H9 (cell line): ENCODE results near the gene UMPS. TPM values are rescaled to one million over a fixed set of nuclear protein-coding genes. Genes with fewer than 3 reads are reported as not detected.

Experiments used
- DNase-seq: peaks from one replicate; pipeline ENCODE4 v3.0.0-alpha.2; 2017
- H2AFZ ChIP-seq: one replicate; pipeline ENCODE4 v1.6.1; 2013; ENCODE audit warnings: mild to moderate bottlenecking, low read length, control low read depth, moderate library complexity
- H2AK5ac ChIP-seq: 2 replicates; pipeline ENCODE4 v1.6.1; 2013; ENCODE audit warnings: low read length, control low read depth, mixed read lengths; ENCODE audit not compliant: insufficient read length
- H2BK120ac ChIP-seq: one replicate; pipeline ENCODE4 v1.6.1; 2013; ENCODE audit warnings: low read depth, mild to moderate bottlenecking, low read length, control low read depth, inconsistent platforms; ENCODE audit not compliant: poor library complexity, severe bottlenecking
- H2BK12ac ChIP-seq: 2 replicates; pipeline ENCODE4 v1.6.1; 2013; ENCODE audit warnings: low read length, control low read depth, mixed read lengths, low read depth; ENCODE audit not compliant: insufficient read length
- H2BK15ac ChIP-seq: 2 replicates; pipeline ENCODE4 v1.6.1; 2013; ENCODE audit warnings: low read depth, low read length, control low read depth
- H2BK20ac ChIP-seq: one replicate; pipeline ENCODE4 v1.6.1; 2013; ENCODE audit warnings: low read depth, mild to moderate bottlenecking, low read length, control low read depth, inconsistent platforms; ENCODE audit not compliant: poor library complexity, severe bottlenecking
- H2BK5ac ChIP-seq: 2 replicates; pipeline ENCODE4 v1.6.1; 2013; ENCODE audit warnings: low read length, control low read depth, mixed read lengths; ENCODE audit not compliant: insufficient read length
- H3K14ac ChIP-seq: 2 replicates; pipeline ENCODE4 v1.6.1; 2013; ENCODE audit warnings: low read length, control low read depth; ENCODE audit not compliant: insufficient read depth
- H3K18ac ChIP-seq: 2 replicates; pipeline ENCODE4 v1.6.1; 2013; ENCODE audit warnings: low read depth, mild to moderate bottlenecking, mixed read lengths, low read length, control low read depth; ENCODE audit not compliant: insufficient read length
- H3K23ac ChIP-seq: 2 replicates; pipeline ENCODE4 v1.6.1; 2013; ENCODE audit warnings: low read length, control low read depth, mixed read lengths, low read depth; ENCODE audit not compliant: insufficient read length
- H3K23me2 ChIP-seq: 2 replicates; pipeline ENCODE4 v1.6.1; 2013; ENCODE audit warnings: low read depth, mild to moderate bottlenecking, mixed read lengths, low read length, control low read depth; ENCODE audit not compliant: insufficient read length, poor library complexity, severe bottlenecking
- H3K27ac ChIP-seq: 2 replicates; pipeline ENCODE4 v1.5.1; 2013; ENCODE audit warnings: low read length, control low read depth, mixed read lengths, low read depth; ENCODE audit not compliant: insufficient read length
- H3K27me3 ChIP-seq: 2 replicates; pipeline ENCODE4 v1.6.1; 2013; ENCODE audit warnings: low read length, control low read depth, inconsistent platforms; ENCODE audit not compliant: insufficient read depth
- H3K4ac ChIP-seq: 2 replicates; pipeline ENCODE4 v1.6.1; 2013; ENCODE audit warnings: low read depth, mild to moderate bottlenecking, control low read depth, inconsistent platforms, low read length, moderate library complexity
- H3K4me1 ChIP-seq: 2 replicates; pipeline ENCODE4 v1.6.1; 2013; ENCODE audit warnings: low read length, control low read depth, inconsistent platforms; ENCODE audit not compliant: insufficient read depth
- H3K4me2 ChIP-seq: 2 replicates; pipeline ENCODE4 v1.6.1; 2013; ENCODE audit warnings: low read length, control low read depth, mixed read lengths; ENCODE audit not compliant: insufficient read length, insufficient read depth
- H3K56ac ChIP-seq: 2 replicates; pipeline ENCODE4 v1.6.1; 2013; ENCODE audit warnings: low read depth, mild to moderate bottlenecking, mixed read lengths, low read length, control low read depth; ENCODE audit not compliant: insufficient read length
- H3K79me1 ChIP-seq: 2 replicates; pipeline ENCODE4 v1.6.1; 2013; ENCODE audit warnings: low read depth, mild to moderate bottlenecking, moderate library complexity, low read length, control low read depth, inconsistent platforms; ENCODE audit not compliant: insufficient read depth, poor library complexity, severe bottlenecking
- H3K79me2 ChIP-seq: 2 replicates; pipeline ENCODE4 v1.6.1; 2013; ENCODE audit warnings: low read length, control low read depth, inconsistent platforms; ENCODE audit not compliant: insufficient read depth
- H3K9ac ChIP-seq: 2 replicates; pipeline ENCODE4 v1.6.1; 2013; ENCODE audit warnings: low read length, control low read depth, mixed read lengths; ENCODE audit not compliant: insufficient read length; ENCODE audit errors: extremely low read depth
- H3K9me3 ChIP-seq: one replicate; pipeline ENCODE4 v1.6.1; 2013; ENCODE audit warnings: low read depth, low read length, inconsistent platforms; ENCODE audit not compliant: control insufficient read depth
- H3T11ph ChIP-seq: one replicate; pipeline ENCODE4 v1.6.1; 2013; ENCODE audit warnings: mild to moderate bottlenecking, low read length, control low read depth, inconsistent platforms
- H4K20me1 ChIP-seq: one replicate; pipeline ENCODE4 v1.6.1; 2013; ENCODE audit not compliant: control insufficient read depth, insufficient read length, insufficient read depth
- H4K5ac ChIP-seq: 2 replicates; pipeline ENCODE4 v1.6.1; 2013; ENCODE audit warnings: low read depth, mild to moderate bottlenecking, mixed read lengths, low read length, control low read depth; ENCODE audit not compliant: insufficient read length
- H4K8ac ChIP-seq: replicated peaks from 2 replicates; pipeline ENCODE4 v1.6.1; 2013; ENCODE audit warnings: low read length, control low read depth, mixed read lengths, low read depth; ENCODE audit not compliant: insufficient read length
- H4K91ac ChIP-seq: 2 replicates; pipeline ENCODE4 v1.6.1; 2013; ENCODE audit warnings: low read depth, mild to moderate bottlenecking, moderate library complexity, mixed read lengths, low read length, control low read depth; ENCODE audit not compliant: insufficient read length
- H3K27ac Mint-ChIP-seq, 3 experiments: 2 replicates in 2 of 3; 3 replicates in 1 of 3; pipeline ENCODE4 v1.8.0; 2020 to 2021; ENCODE audit warnings: mixed read lengths in 3 of 3, mild to moderate bottlenecking in 1 of 3, moderate library complexity in 1 of 3
- H3K27me3 Mint-ChIP-seq: 2 replicates; pipeline ENCODE4 v1.8.0; 2021; ENCODE audit warnings: low read depth, mild to moderate bottlenecking, moderate library complexity, mixed read lengths
- H3K36me3 Mint-ChIP-seq, 3 experiments: 2 replicates in 2 of 3; 3 replicates in 1 of 3; pipeline ENCODE4 v1.8.0; 2020 to 2021; ENCODE audit warnings: low read depth in 3 of 3, mixed read lengths in 3 of 3; ENCODE audit not compliant: insufficient read depth in 1 of 3
- H3K4me1 Mint-ChIP-seq, 2 experiments: 2 replicates each; pipeline ENCODE4 v1.8.0; 2020; ENCODE audit warnings: mixed read lengths in 2 of 2
- H3K4me3 Mint-ChIP-seq, 2 experiments: 2 replicates in 1 of 2; 3 replicates in 1 of 2; pipeline ENCODE4 v1.8.0; 2020 to 2021; ENCODE audit warnings: mild to moderate bottlenecking in 2 of 2, mixed read lengths in 2 of 2, moderate library complexity in 1 of 2
- H3K9me3 Mint-ChIP-seq, 2 experiments: 2 replicates in 1 of 2; 3 replicates in 1 of 2; pipeline ENCODE4 v1.8.0; 2020; ENCODE audit warnings: mild to moderate bottlenecking in 2 of 2, mixed read lengths in 2 of 2, moderate library complexity in 1 of 2
- WGBS: extraction: QIAGEN DNeasy Blood & Tissue Kit; methylation state at CpG from one replicate; pipeline ENCODE4 v1.1.7; 2013; ENCODE audit warnings: missing lambda C conversion rate, low lambda C conversion rate, mixed read lengths; ENCODE audit not compliant: insufficient read length; ENCODE audit errors: extremely low coverage; 5-methylcytosine and 5-hydroxymethylcytosine counted together
- total RNA-seq: library from RNA; stranded (reverse); gene quantifications from 2 replicates; pipeline ENCODE4 v1.2.1, GENCODE V29; 2021
- TF ChIP-seq, protein P1 (sequence below): fragments of 200-600 bp; sonication (generic); conservative IDR thresholded peaks from 3 replicates; pipeline ENCODE4 v1.8.0; 2021; ENCODE audit warnings: antibody characterized with exemption, mild to moderate bottlenecking

The UMPS gene
- total RNA-seq, 1 experiment from 2014 or later, result 65.4 TPM

DNA sequence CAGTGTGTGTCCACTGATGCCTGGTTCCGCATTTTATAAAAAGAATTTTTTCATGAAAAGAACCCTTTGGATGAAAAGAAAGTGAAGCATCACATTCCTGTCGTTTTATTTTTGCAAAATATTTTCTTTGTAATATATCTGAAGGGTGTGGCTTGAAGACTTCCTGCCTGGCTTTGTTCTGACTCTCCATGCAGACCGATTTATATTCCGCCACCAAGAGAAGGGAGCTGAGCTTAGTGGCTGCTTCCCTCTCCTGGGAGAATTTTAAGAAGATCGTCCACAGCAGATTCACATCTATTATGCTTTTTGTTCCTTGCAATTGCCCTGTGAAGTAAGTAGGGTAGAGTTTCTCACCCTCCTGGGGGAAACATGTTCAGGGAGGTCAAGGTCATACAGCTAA lies 45.2 kb upstream of the UMPS start:
- no peak overlapping the region for H4K8ac ChIP-seq
- TF ChIP-seq, protein P1, sequence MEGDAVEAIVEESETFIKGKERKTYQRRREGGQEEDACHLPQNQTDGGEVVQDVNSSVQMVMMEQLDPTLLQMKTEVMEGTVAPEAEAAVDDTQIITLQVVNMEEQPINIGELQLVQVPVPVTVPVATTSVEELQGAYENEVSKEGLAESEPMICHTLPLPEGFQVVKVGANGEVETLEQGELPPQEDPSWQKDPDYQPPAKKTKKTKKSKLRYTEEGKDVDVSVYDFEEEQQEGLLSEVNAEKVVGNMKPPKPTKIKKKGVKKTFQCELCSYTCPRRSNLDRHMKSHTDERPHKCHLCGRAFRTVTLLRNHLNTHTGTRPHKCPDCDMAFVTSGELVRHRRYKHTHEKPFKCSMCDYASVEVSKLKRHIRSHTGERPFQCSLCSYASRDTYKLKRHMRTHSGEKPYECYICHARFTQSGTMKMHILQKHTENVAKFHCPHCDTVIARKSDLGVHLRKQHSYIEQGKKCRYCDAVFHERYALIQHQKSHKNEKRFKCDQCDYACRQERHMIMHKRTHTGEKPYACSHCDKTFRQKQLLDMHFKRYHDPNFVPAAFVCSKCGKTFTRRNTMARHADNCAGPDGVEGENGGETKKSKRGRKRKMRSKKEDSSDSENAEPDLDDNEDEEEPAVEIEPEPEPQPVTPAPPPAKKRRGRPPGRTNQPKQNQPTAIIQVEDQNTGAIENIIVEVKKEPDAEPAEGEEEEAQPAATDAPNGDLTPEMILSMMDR, result no peak
- no peaks in the 10 kb centered on the region for H3K36me3 Mint-ChIP-seq
- H2BK15ac ChIP-seq, result no peak overlapping the region
- no peak overlapping the region for H3K27ac Mint-ChIP-seq
- no peaks in the 10 kb centered on the region for H3K79me1 ChIP-seq
- DNase-seq, result no peak
- no peak overlapping the region for H3K23ac ChIP-seq
- no peak overlapping the region for H3K4me2 ChIP-seq
- no peak overlapping the region for H3K4ac ChIP-seq
- H2BK5ac ChIP-seq, result no peak overlapping the region
- H2BK12ac ChIP-seq, result no peak overlapping the region
- H2AFZ ChIP-seq, result no peak overlapping the region
- H2AK5ac ChIP-seq, result no peak overlapping the region
- H2BK20ac ChIP-seq, result no peak overlapping the region
- no peaks in the 10 kb centered on the region for H4K20me1 ChIP-seq
- H2BK120ac ChIP-seq, result no peak overlapping the region
- WGBS, result no CpG with 5 or more reads among the region's 5 CpGs
- H3K18ac ChIP-seq, result no peak overlapping the region
- H3K4me1 Mint-ChIP-seq, result peaks cover 0 to 12% of the 10 kb centered on the region in 2 experiments; a peak in 2 of 4 replicates
- no peaks in the 10 kb centered on the region for H3K23me2 ChIP-seq
- H3K27ac ChIP-seq, result no peak overlapping the region
- no peak overlapping the region for H3K9ac ChIP-seq
- no peaks in the 10 kb centered on the region for H3K27me3 ChIP-seq
- H4K5ac ChIP-seq, result no peak overlapping the region
- no peak overlapping the region for H3K4me3 Mint-ChIP-seq
- H3K79me2 ChIP-seq, result no peaks in the 10 kb centered on the region
- no peak overlapping the region for H3K14ac ChIP-seq
- H3K4me1 ChIP-seq, result no peaks in the 10 kb centered on the region; the same call in 1 of the 2 replicates
- H3K27me3 Mint-ChIP-seq, result no peaks in the 10 kb centered on the region; the same call in 1 of the 2 replicates
- no peak overlapping the region for H3T11ph ChIP-seq
- H3K9me3 ChIP-seq, result no peaks in the 10 kb centered on the region
- no peak overlapping the region for H3K56ac ChIP-seq
- no peak overlapping the region for H4K91ac ChIP-seq
- H3K9me3 Mint-ChIP-seq, result no peaks in the 10 kb centered on the region
